Nephron progenitor cell (in vitro differentiated cells): Measurements from ENCODE around the gene CFDP1.
A peak's percentile ranks its signal among the peaks of the same experiment; 100 is the strongest.

Experiments used
- DNase-seq: peaks from one replicate; pipeline ENCODE4 v3.0.0; 2021
- H3K27ac Mint-ChIP-seq: 2 replicates; pipeline ENCODE4 v1.8.0; 2021; ENCODE audit warnings: mild to moderate bottlenecking, moderate library complexity, mixed read lengths
- H3K27me3 Mint-ChIP-seq: 2 replicates; pipeline ENCODE4 v1.8.0; 2021; ENCODE audit warnings: mild to moderate bottlenecking, low read depth, mixed read lengths; ENCODE audit not compliant: poor library complexity
- H3K36me3 Mint-ChIP-seq: 2 replicates; pipeline ENCODE4 v1.8.0; 2021; ENCODE audit warnings: low read depth, mixed read lengths
- H3K4me1 Mint-ChIP-seq: 2 replicates; pipeline ENCODE4 v1.8.0; 2021; ENCODE audit warnings: mixed read lengths
- H3K4me3 Mint-ChIP-seq: 2 replicates; pipeline ENCODE4 v1.8.0; 2021; ENCODE audit warnings: mild to moderate bottlenecking, moderate library complexity, mixed read lengths
- H3K9me3 Mint-ChIP-seq: 2 replicates; pipeline ENCODE4 v1.8.0; 2021; ENCODE audit warnings: mild to moderate bottlenecking, moderate library complexity, mixed read lengths
- CTCF ChIP-seq: fragments of 200-600 bp; sonication (generic); IDR thresholded peaks from 2 replicates; pipeline ENCODE4 v1.5.0; 2021; ENCODE audit warnings: antibody characterized with exemption

The CFDP1 gene

GRCh38 chr16:75390926-75391653 lies 42.2 kb downstream of the CFDP1 start:
- TF ChIP-seq CTCF: no peak
- H3K9me3 Mint-ChIP-seq: no peaks in the 10 kb centered on the region
- no peak for DNase-seq
- peaks cover 6% of the 10 kb centered on the region for H3K4me1 Mint-ChIP-seq
- peak overlapping the region; percentile 26 for H3K27ac Mint-ChIP-seq
- no peak overlapping the region for H3K4me3 Mint-ChIP-seq
- H3K27me3 Mint-ChIP-seq: no peaks in the 10 kb centered on the region
- H3K36me3 Mint-ChIP-seq: peaks cover 37% of the 10 kb centered on the region

GRCh38 chr16:75389096-75389690 lies 44.1 kb downstream of the CFDP1 start:
- Mint-ChIP-seq H3K36me3 (peaks cover 20% of the 10 kb centered on the region), H3K27me3 (no peaks in the 10 kb centered on the region)
- TF ChIP-seq CTCF: no peak

GRCh38 chr16:75387951-75388350 lies 45.4 kb downstream of the CFDP1 start:
- no peaks in the 10 kb centered on the region for H3K9me3 Mint-ChIP-seq
- TF ChIP-seq CTCF: no peak
- H3K27me3 Mint-ChIP-seq: no peaks in the 10 kb centered on the region
- H3K36me3 Mint-ChIP-seq: peaks cover 10% of the 10 kb centered on the region
- peaks cover 5% of the 10 kb centered on the region for H3K4me1 Mint-ChIP-seq
- H3K4me3 Mint-ChIP-seq: no peak overlapping the region
- H3K27ac Mint-ChIP-seq: no peak overlapping the region
- DNase-seq: no peak

More at GRCh38 chr16:75389096-75389690, 44.1 kb downstream of the CFDP1 start:
- H3K9me3 Mint-ChIP-seq: no peaks in the 10 kb centered on the region
- no peak for DNase-seq
- H3K27ac Mint-ChIP-seq: no peak overlapping the region
- H3K4me1 Mint-ChIP-seq: peaks cover 6% of the 10 kb centered on the region
- H3K4me3 Mint-ChIP-seq: no peak overlapping the region

- H3K27me3 Mint-ChIP-seq: no peaks in the 10 kb centered on the region
- H3K36me3 Mint-ChIP-seq: no peaks in the 10 kb centered on the region
- no peaks in the 10 kb centered on the region for H3K4me1 Mint-ChIP-seq
- no peak overlapping the region for H3K4me3 Mint-ChIP-seq
- no peaks in the 10 kb centered on the region for H3K9me3 Mint-ChIP-seq
- TF ChIP-seq CTCF: peak; percentile 74
- H3K27ac Mint-ChIP-seq: no peak overlapping the region
- DNase-seq: no peak
Observed at GRCh38 chr16:75385507-75386152, 47.7 kb downstream of the CFDP1 start.

GRCh38 chr16:75383141-75383540 lies 50.2 kb downstream of the CFDP1 start:
- no peak for TF ChIP-seq CTCF
- Mint-ChIP-seq H3K4me3 (no peak overlapping the region), H3K9me3 (no peaks in the 10 kb centered on the region), H3K27ac (no peak overlapping the region), H3K4me1 (peaks cover 6% of the 10 kb centered on the region), H3K27me3 (no peaks in the 10 kb centered on the region), H3K36me3 (no peaks in the 10 kb centered on the region)
- no peak for DNase-seq
